Measurements from ENCODE around the gene PABPC3. TPM values are rescaled to one million over a fixed set of nuclear protein-coding genes. Genes with fewer than 3 reads are reported as not detected.

Gene PABPC3
- total and polyA plus RNA-seq, 2 donors from 2014 or later: 0.22 TPM; not detected in 1

- DNase-seq: peak in 4 of 5 donors; percentile 25 to 61 (median 34)
- H3K36me3 ChIP-seq (ENCODE audit: control insufficient read depth in 2 of 3, insufficient read depth in 3 of 3, low read length in 3 of 3): no peaks in the 10 kb centered on the region
- no peak overlapping the region for H3K27ac ChIP-seq (ENCODE audit: low read depth in 2 of 2, low read length in 2 of 2)
- no peaks in the 10 kb centered on the region for H3K4me1 ChIP-seq (ENCODE audit: control insufficient read depth in 2 of 3, insufficient read depth in 2 of 3, low read depth in 1 of 3, low read length in 3 of 3)
- no peak for TF ChIP-seq CTCF (IDR thresholded peaks at IDR 0.05; ENCODE audit: borderline replicate concordance, extremely low read depth, insufficient read depth)
- no peak for FAIRE-seq
- intact Hi-C loops (cut with DNase I): no loop called here
- no peak overlapping the region for H3K4me3 ChIP-seq (ENCODE audit: low read length in 3 of 3)
- no peak overlapping the region for H3K9ac ChIP-seq (ENCODE audit: low read length in 3 of 3)
- H3K9me3 ChIP-seq (ENCODE audit: control insufficient read depth in 2 of 3, insufficient read depth in 1 of 3, low read length in 3 of 3): no peaks in the 10 kb centered on the region
- H3K27me3 ChIP-seq (ENCODE audit: control insufficient read depth, insufficient read depth, low read length): no peaks in the 10 kb centered on the region
Observed at GRCh38 chr13:25117312-25117711, 21.4 kb downstream of the PABPC3 start.

GRCh38 chr13:25118378-25118905 lies 22.5 kb downstream of the PABPC3 start:
- Histone ChIP-seq H3K9ac (ENCODE audit: low read length in 3 of 3) (no peak overlapping the region), H3K4me3 (ENCODE audit: low read length in 3 of 3) (no peak overlapping the region), H3K9me3 (ENCODE audit: control insufficient read depth in 2 of 3, insufficient read depth in 1 of 3, low read length in 3 of 3) (no peaks in the 10 kb centered on the region), H3K36me3 (ENCODE audit: control insufficient read depth in 2 of 3, insufficient read depth in 3 of 3, low read length in 3 of 3) (no peaks in the 10 kb centered on the region), H3K4me1 (ENCODE audit: control insufficient read depth in 2 of 3, insufficient read depth in 2 of 3, low read depth in 1 of 3, low read length in 3 of 3) (no peaks in the 10 kb centered on the region), H3K27ac (ENCODE audit: low read depth in 2 of 2, low read length in 2 of 2) (no peak overlapping the region), H3K27me3 (ENCODE audit: control insufficient read depth, insufficient read depth, low read length) (no peaks in the 10 kb centered on the region)
- no peak for TF ChIP-seq CTCF (IDR thresholded peaks at IDR 0.05; ENCODE audit: borderline replicate concordance, extremely low read depth, insufficient read depth)
- DNase-seq: no peak
- FAIRE-seq: no peak
- intact Hi-C loops (cut with DNase I): no loop called here

GRCh38 chr13:25130944-25131343 lies 35.0 kb downstream of the PABPC3 start:
- intact Hi-C loops (cut with DNase I): no loop called here
- no peak for TF ChIP-seq CTCF (IDR thresholded peaks at IDR 0.05; ENCODE audit: borderline replicate concordance, extremely low read depth, insufficient read depth)
- no peaks in the 10 kb centered on the region for H3K9me3 ChIP-seq (ENCODE audit: control insufficient read depth in 2 of 3, insufficient read depth in 1 of 3, low read length in 3 of 3)
- H3K9ac ChIP-seq (ENCODE audit: low read length in 3 of 3): no peak overlapping the region
- H3K27ac ChIP-seq (ENCODE audit: low read depth in 2 of 2, low read length in 2 of 2): no peak overlapping the region
- no peaks in the 10 kb centered on the region for H3K4me1 ChIP-seq (ENCODE audit: control insufficient read depth in 2 of 3, insufficient read depth in 2 of 3, low read depth in 1 of 3, low read length in 3 of 3)
- H3K27me3 ChIP-seq (ENCODE audit: control insufficient read depth, insufficient read depth, low read length): no peaks in the 10 kb centered on the region
- DNase-seq: no peak
- H3K4me3 ChIP-seq (ENCODE audit: low read length in 3 of 3): no peak overlapping the region
- no peaks in the 10 kb centered on the region for H3K36me3 ChIP-seq (ENCODE audit: control insufficient read depth in 2 of 3, insufficient read depth in 3 of 3, low read length in 3 of 3)
- FAIRE-seq: no peak

GRCh38 chr13:25131881-25132420 lies 36.0 kb downstream of the PABPC3 start:
- Histone ChIP-seq H3K4me3 (ENCODE audit: low read length in 3 of 3) (no peak overlapping the region), H3K27me3 (ENCODE audit: control insufficient read depth, insufficient read depth, low read length) (no peaks in the 10 kb centered on the region), H3K9ac (ENCODE audit: low read length in 3 of 3) (no peak overlapping the region), H3K9me3 (ENCODE audit: control insufficient read depth in 2 of 3, insufficient read depth in 1 of 3, low read length in 3 of 3) (no peaks in the 10 kb centered on the region), H3K36me3 (ENCODE audit: control insufficient read depth in 2 of 3, insufficient read depth in 3 of 3, low read length in 3 of 3) (no peaks in the 10 kb centered on the region), H3K4me1 (ENCODE audit: control insufficient read depth in 2 of 3, insufficient read depth in 2 of 3, low read depth in 1 of 3, low read length in 3 of 3) (no peaks in the 10 kb centered on the region), H3K27ac (ENCODE audit: low read depth in 2 of 2, low read length in 2 of 2) (no peak overlapping the region)
- intact Hi-C loops (cut with DNase I): no loop called here
- no peak for DNase-seq
- no peak for FAIRE-seq
- no peak for TF ChIP-seq CTCF (IDR thresholded peaks at IDR 0.05; ENCODE audit: borderline replicate concordance, extremely low read depth, insufficient read depth)

Data from kidney (tissue), 14 donors.